ENCODE measurements around the gene ZNF292. TPM values are rescaled to one million over a fixed set of nuclear protein-coding genes. Genes with fewer than 3 reads are reported as not detected.

ZNF292 gene
- total and polyA plus RNA-seq, 2 donors (not counting 3 experiments of a cell fraction or from before 2014, with no cell fraction given) = 3.5 to 24.9 TPM

- POLR2A ChIA-PET = no interaction called here
- no peak for FAIRE-seq
- DNase-seq (ENCODE audit: low read depth, low spot score) = no peak
- Histone ChIP-seq H3K27me3 (ENCODE audit: control insufficient read depth in 2 of 2, insufficient read depth in 2 of 2, low read length in 2 of 2) (peaks cover 4 to 13% of the 10 kb centered on the region in 2 experiments), H3K27ac (ENCODE audit: insufficient read depth, low read depth, low read length) (no peak overlapping the region), H2AFZ (ENCODE audit: low read depth, low read length) (no peak overlapping the region), H3K4me1 (ENCODE audit: control insufficient read depth, extremely low read depth, insufficient read depth, low read length) (no peaks in the 10 kb centered on the region), H4K20me1 (replicated peaks; ENCODE audit: control insufficient read depth, extremely low read depth, insufficient read depth, low read length) (no peaks in the 10 kb centered on the region), H3K79me2 (ENCODE audit: control insufficient read depth, insufficient read depth, low read length) (no peaks in the 10 kb centered on the region), H3K9me3 (replicated peaks; ENCODE audit: control insufficient read depth, insufficient read depth, low read length) (no peaks in the 10 kb centered on the region), H3K9me1 (replicated peaks; ENCODE audit: control insufficient read depth, extremely low read depth, insufficient read depth, low read length) (no peaks in the 10 kb centered on the region), H3K4me2 (ENCODE audit: insufficient read depth, low read length) (no peak overlapping the region), H3K9ac (replicated peaks; ENCODE audit: extremely low read depth, insufficient read depth, low read length) (no peak overlapping the region), H3K4me3 (replicated peaks in 1 of 3; ENCODE audit: insufficient read depth in 1 of 3, low read depth in 1 of 3, low read length in 3 of 3) (no peak overlapping the region), H3K36me3 (ENCODE audit: control insufficient read depth in 2 of 2, extremely low read depth in 1 of 2, insufficient read depth in 2 of 2, low read length in 2 of 2) (no peaks in the 10 kb centered on the region)
- BruUV-seq (replicated peaks) = no TSS peak
- intact Hi-C loops (cut with micrococcal nuclease) = no loop called here
- dilution Hi-C loops (cut with MboI; ENCODE audit: extremely low pct_ligation_motif_present, low sequenced_read_pairs) = no loop called here
- CTCF ChIA-PET = no interaction called here
- no peak for TF ChIP-seq JUN (IDR thresholded peaks at IDR 0.05; ENCODE audit: borderline replicate concordance, insufficient read depth, insufficient read length, low read depth)
- TF ChIP-seq MAX (IDR thresholded peaks at IDR 0.05; ENCODE audit: insufficient read depth, insufficient read length) = no peak
- no peak for TF ChIP-seq POLR2AphosphoS5 (IDR thresholded peaks at IDR 0.05; ENCODE audit: insufficient read depth, low read depth, low read length)
- no peak for TF ChIP-seq MYC (IDR thresholded peaks at IDR 0.05; ENCODE audit: low read depth, low read length)
- TF ChIP-seq EZH2 (IDR thresholded peaks at IDR 0.05; ENCODE audit: borderline replicate concordance, low read depth, low read length, severe bottlenecking) = no peak
- no peak for TF ChIP-seq GATA2 (IDR thresholded peaks at IDR 0.05; ENCODE audit: insufficient read depth, insufficient read length, low read depth, low read length)
- TF ChIP-seq FOS (IDR thresholded peaks at IDR 0.05; ENCODE audit: borderline replicate concordance, insufficient read depth, low read length) = no peak
- no peak for TF ChIP-seq POLR2A (IDR thresholded peaks at IDR 0.05; ENCODE audit: low read depth, low read length)
- TF ChIP-seq CTCF (IDR thresholded peaks at IDR 0.05; ENCODE audit: extremely low read depth in 1 of 2, insufficient read depth in 1 of 2, low read depth in 1 of 2, low read length in 2 of 2) = no peak
Measured at GRCh38 chr6:87308970-87309369, 153.6 kb downstream of the ZNF292 start.
